UCSD-AML1 (cell line): ENCODE results near the gene SLCO4A1.
A peak's percentile ranks its signal among the peaks of the same experiment; 100 is the strongest.

Experiments
- DNase-seq: peaks from one replicate; lab custom pipeline; 2025; ENCODE audit not compliant: unreplicated experiment; lab: John Stamatoyannopoulos, UW

Gene SLCO4A1

DNA sequence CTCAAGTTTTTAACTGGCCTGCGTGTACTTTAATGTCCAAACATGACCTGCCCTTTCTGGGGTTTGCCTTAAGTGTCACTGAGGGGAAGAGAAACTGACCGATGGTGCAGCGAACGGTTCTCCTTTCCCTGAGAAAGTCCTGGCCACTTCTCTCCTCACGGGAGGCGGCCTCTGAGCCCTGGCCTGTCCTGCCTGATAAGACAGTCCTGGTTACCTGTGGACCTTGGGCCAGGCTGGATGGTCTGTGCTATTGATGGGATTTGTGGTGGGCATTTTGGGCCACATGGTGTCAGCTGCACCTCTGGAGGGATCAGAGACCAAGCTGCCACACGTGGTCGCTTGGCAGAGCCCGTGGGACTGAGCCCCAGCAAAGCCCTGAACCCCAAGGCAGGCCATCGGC lies 54.7 kb downstream of the SLCO4A1 start:
- no peak for DNase-seq

DNA sequence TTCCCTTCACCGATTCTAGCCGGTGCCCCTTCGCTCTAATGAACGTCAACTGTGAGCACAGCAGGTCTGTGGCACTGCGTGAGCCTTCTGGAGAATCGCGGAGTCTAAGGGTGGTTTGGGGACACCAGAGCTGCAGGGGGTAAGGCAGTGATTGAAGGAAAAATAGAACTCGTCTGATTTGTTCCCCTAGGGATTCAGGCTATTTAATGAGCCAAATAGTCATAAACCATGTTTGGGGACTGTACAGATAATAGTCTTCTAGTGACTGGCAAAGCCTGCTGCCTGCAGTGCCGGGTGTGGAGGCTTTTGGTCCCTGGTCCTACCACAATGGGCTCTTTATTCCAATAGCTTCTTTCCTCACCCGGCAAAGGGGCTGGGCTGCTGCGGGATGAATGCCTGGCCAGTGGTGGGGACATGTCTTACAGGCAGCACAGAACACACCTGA lies 55.2 kb downstream of the SLCO4A1 start:
- no peak for DNase-seq

- no peak for DNase-seq
Measured at GRCh38 chr20:62698231-62698630, 55.9 kb downstream of the SLCO4A1 start.

GRCh38 chr20:62699296-62699695 lies 57.0 kb downstream of the SLCO4A1 start:
- DNase-seq, result no peak

GRCh38 chr20:62699741-62700140 lies 57.4 kb downstream of the SLCO4A1 start:
- DNase-seq, result no peak

DNA sequence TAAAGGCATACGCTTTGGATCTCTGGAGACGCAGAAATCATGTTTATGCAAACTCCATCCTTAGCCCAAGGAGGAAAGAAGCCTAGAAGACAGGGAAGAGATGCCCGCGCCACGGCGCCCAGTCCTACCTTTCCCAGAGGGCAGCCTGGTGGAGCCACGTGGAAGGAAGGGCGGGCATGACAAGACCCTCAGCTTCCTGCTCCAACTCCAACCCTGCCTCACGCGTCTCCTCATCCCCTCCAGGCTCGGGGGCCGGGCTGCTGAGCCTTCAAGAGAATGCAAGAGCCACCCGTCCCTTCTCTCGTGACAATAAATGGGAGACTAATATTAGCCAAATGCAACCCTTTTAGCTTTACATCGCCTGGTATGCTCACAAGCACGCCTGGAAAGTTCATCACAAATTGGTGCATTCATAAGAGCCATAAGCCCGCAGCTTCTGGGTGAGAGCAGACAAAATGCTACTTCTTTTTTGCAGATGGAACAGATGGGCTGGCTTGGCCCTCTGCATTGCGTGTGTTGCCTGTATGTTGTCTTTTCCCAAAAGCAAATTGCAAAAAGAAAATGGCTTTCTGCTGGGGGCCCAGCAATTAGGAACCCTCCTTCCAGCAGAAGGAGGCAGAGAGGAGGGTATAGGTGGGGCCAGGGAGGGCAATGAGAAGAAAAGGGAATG lies 58.1 kb downstream of the SLCO4A1 start:
- DNase-seq, result no peak

DNA sequence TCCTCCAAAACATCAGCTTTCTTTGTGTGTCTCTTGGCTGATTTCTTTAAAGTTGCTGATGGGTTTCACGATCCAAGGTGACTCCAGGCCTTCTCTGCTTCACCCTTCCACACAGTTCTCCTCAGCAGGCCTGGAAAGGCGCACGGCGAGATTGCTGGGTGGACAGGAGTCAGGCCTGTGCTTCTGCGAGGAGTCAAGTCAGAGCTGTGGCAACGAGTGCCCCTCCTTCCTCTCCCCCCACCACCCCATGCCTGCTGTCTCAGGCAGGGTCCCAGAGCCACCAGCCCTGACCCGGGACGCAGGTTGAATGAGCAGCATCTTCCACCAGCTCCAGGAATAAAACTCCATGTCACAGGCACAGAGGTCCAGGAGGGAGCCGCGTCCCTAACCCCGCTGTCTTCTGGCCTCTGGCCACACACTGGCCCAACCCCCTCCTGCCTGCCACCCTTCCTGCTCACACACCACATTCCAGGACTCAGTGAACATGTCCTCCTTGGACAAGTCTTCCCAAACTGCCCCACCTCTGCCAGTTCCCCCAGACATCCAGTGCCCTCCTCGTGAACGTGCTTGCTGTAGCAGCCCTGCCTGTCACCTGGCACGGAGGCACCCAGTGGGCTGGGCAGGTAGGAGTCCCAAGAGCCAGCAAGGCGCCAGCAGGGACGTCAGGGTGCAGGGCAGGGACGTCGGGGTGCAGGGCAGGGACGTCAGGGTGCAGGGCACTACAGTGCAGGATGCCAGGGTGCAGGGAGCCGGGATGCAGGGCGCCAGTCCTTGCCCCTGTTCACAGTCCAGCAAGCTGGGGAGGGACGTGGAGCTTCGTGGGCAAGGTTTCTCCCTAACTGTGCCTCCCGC lies 59.1 kb downstream of the SLCO4A1 start:
- DNase-seq, result no peak

- DNase-seq, result no peak
Measured at GRCh38 chr20:62702013-62702300, 59.7 kb downstream of the SLCO4A1 start.

DNA sequence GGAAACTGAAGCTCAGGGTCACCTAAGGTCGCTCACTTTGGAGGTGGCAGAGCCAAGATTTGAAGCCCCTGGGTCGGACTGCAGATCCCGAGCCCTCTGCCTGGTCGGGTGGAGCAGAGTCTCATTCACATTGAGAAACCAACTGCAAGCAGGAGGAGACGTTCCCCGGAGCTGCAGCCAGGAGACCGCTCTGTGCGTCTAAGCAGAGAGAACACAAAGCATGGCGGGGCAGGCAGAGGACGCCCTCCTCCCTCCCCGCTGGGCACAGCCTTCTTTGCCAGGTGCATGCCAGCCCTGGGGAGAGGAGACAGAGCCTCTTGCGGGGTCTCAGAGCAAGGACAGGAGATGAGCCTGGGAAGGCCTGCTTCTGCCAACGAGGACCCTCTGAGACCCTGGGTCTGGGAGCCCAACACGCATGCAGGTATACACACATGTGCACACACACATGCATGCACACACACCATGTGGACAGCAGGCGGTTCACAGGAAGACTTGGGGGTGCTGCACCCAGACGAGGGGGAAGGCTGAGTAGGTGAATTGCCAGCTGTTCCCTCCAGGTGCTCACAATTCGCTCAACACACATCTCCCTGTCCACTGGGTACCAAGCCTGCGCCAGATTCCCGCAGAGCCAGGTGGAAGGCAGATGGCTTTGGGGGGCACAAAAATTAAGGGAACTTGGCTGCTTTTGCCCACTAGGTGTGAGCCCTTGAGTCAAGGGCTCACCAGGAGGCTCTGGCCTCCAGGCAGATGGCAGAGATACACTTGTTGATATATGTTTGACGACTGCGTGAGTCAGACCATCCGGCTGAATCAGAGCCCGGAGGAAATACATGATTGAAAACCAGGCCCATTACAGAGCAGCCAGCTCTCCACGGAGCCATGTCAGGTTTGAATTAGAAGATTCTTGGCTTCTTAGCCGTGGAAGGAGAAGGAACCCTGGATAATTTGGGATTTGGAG lies 60.9 kb downstream of the SLCO4A1 start:
- peak; percentile 50 for DNase-seq

DNA sequence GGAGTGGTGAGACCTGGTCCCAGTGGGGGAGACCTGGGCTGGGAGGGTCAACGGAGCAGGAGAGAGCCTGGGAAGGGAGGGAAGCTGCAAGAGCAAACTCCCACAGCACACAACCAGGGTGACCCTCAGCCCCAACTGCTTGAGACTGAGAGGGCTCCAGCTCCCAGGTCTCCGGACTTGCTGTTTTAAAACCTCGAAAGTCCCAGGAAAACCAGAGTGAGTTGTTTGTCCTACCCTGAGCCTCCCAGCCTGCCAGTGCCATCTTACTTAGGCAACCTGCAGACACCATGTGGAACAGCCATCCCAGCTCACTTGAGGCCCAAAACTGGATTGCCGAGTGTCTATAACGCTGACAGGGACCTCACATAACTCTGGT lies 61.5 kb downstream of the SLCO4A1 start:
- no peak for DNase-seq

DNA sequence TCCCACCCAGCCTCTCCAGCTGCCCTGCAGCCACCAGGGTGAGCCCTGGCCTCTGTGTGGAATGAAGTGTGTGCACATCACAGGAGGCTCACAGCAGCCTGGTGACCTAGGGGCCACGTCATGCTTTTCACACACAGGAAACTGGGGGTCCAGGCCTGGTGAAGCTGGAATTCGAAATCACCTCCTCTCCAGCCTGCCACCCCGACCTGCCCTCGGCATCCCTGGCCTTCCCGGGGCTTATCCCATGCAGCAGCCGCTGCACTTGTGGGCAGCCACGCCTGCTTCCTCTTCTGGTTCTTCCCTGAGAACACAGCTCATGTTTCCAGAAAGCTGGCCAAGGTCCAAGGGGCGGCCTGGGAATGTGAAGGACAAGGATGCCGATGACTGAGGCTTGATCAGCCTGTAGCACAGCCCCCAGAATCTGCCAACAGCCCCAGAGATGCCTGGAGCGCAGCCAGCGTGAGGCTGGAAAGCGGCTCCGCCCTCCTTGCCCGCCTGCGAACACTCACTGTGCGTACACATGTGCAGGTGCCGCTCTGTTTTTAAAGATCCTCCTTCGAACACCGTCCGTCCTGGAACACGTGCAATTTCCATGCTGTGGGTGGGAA lies 62.1 kb downstream of the SLCO4A1 start:
- peak; percentile 27 for DNase-seq

- no peak for DNase-seq
Measured at GRCh38 chr20:62705627-62706026, 63.3 kb downstream of the SLCO4A1 start.

GRCh38 chr20:62706344-62706743 lies 64.0 kb downstream of the SLCO4A1 start:
- DNase-seq, result no peak

DNA sequence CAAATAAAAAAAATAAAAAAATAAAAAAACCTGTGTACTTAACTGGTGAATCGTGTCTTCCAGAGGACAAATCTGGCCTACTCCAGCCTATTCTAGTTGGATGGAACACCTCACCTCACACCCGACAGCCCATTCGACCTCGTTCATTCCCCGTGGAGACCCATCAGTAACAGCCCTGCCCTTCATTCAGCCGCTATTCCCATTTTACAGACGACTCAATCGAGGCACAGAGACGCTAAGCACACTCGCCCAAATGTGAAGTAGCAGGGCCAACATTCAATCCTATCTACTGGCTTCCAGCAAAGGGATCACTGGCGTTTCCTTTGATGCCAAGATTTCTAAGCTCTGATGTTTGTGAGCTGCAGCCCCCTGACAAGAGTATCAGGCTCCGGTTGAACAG lies 64.6 kb downstream of the SLCO4A1 start:
- no peak for DNase-seq

DNA sequence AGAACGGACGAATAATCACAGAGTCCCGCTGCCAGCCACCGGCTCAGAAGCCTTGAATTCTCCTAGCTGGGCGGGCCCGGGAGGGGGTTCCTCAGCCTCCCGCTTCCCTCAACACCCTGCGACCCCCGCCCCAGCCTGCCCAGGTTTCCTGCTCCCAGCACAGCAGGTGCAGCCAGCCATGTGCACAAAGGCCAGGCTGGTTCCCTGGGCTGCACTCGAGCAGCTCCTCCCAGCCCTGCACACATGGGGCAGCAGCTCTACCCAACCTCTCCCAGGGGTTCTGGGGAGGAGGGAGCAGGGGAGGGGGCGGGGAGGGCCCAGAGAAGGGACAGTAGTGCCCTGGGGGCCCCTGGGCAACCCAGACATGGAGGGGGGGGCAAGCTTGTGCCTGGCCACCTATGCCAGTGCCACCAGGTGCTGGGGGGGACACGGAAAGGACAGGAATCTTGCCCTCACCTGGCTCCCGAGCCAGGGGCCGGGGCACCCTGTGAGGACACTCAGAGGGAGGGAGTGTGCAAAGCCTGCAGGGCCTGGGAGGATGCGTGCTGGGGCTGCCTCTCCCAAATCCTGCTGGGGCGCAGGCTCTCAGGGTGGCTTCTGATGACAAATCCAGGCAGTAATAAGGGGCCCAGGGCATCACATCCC lies 65.1 kb downstream of the SLCO4A1 start:
- no peak for DNase-seq

DNA sequence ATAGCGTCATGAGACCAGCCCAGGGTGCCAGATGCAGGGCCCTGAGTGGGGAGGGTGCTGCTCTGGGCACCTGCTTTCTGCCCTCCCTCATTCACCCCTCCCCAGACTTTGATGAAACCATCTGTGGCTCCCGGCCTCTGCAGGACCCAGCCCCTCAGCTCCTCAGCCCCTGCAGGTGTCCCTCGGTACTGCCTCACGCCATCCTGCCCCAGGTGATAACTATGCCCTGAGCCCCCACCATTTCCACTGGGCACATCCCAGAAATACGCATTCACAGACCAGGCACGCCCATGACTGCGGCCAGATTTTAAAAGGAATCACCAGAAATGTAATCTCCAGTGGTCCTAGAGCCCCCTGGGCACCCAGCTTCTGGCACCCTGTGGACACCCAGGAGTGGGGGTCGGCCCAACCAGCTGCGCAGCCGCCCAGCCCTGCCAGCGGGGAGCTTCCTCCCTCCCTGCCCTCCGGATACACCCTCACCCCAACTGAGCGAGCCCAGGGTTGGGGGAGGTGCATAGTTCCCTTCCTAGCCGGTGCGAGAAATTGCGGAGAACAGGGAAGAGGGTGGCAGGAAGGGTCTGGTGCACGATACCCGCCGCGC lies 65.7 kb downstream of the SLCO4A1 start:
- peak; percentile 33 for DNase-seq

DNA sequence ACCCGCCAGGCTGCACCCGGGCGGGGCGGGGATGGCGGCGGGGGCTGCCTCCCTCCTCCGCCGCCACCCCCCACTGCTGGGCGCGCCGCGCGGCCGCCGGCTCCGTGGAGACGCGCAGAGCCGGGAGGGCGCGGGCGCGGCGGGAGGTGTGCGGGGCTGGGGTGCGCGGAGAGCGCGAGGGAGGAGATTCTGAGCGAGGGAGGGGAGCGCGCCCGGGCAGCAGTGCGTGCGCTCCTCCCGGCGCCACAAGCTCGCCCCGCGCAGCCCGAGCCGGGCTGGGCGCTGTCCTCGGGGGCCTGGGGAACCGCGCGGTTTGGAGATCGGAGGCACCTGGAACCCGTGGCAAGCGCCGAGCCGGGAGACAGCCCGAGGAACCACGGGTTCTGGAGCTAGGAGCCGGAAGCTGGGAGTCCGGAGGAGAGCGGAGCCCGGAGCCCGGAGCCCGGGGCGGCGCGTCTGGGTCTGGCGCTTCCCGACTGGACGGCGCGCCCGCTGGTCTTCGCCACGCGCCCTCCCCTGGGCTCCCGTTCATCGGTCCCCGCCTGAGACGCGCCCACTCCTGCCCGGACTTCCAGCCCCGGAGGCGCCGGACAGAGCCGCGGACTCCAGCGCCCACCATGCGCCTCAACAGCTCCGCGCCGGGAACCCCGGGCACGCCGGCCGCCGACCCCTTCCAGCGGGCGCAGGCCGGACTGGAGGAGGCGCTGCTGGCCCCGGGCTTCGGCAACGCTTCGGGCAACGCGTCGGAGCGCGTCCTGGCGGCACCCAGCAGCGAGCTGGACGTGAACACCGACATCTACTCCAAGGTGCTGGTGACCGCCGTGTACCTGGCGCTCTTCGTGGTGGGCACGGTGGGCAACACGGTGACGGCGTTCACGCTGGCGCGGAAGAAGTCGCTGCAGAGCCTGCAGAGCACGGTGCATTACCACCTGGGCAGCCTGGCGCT lies 66.6 kb downstream of the SLCO4A1 start, which contains the start of gene NTSR1:
Gene NTSR1, plus strand, starts transcription at position 246 of the 946 bp plus-strand sequence. Its CDS starts 372 bp downstream, at position 618.
- DNase-seq, result no peak

DNA sequence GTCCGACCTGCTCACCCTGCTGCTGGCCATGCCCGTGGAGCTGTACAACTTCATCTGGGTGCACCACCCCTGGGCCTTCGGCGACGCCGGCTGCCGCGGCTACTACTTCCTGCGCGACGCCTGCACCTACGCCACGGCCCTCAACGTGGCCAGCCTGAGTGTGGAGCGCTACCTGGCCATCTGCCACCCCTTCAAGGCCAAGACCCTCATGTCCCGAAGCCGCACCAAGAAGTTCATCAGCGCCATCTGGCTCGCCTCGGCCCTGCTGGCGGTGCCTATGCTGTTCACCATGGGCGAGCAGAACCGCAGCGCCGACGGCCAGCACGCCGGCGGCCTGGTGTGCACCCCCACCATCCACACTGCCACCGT lies 67.2 kb downstream of the SLCO4A1 start:
- DNase-seq, result no peak
